SK-N-SH (cell line): ENCODE measurements around the gene GDF2.

Experiments used
- EP300 ChIP-seq, 2 experiments: IDR thresholded peaks; 2 replicates each; pipeline versions ENCODE4 v1.4.0 to v1.6.1; 2012; ENCODE audit warnings: borderline replicate concordance in 1 of 2, low read depth in 1 of 2, low read length in 1 of 2
- EZH2phosphoT487 ChIP-seq: fragments of 200-600 bp; sonication (generic); IDR thresholded peaks from 2 replicates; pipeline ENCODE4 v1.6.1; 2017; ENCODE audit warnings: low read depth, mixed run types, mild to moderate bottlenecking, antibody characterized with exemption, moderate library complexity, borderline replicate concordance
- MEF2A ChIP-seq: IDR thresholded peaks from 2 replicates; pipeline ENCODE4 v1.4.0; 2012; ENCODE audit warnings: low read depth, borderline replicate concordance
- POLR2AphosphoS5 ChIP-seq: IDR thresholded peaks from 2 replicates; pipeline ENCODE4 v1.6.1; 2012; ENCODE audit warnings: low read depth, low read length
- TEAD4 ChIP-seq: IDR thresholded peaks from 2 replicates; pipeline ENCODE4 v1.4.0; 2012; ENCODE audit warnings: mild to moderate bottlenecking, borderline replicate concordance; ENCODE audit not compliant: insufficient read depth
- TF ChIP-seq, protein P1 (sequence below): fragments of 200-600 bp; sonication (generic); IDR thresholded peaks from 2 replicates; pipeline ENCODE4 v1.6.1; 2017; ENCODE audit warnings: antibody characterized with exemption, mild to moderate bottlenecking, moderate library complexity
- TF ChIP-seq, protein P2 (sequence below): IDR thresholded peaks from 2 replicates; pipeline ENCODE4 v1.4.0; 2012; ENCODE audit warnings: low read depth

DNA sequence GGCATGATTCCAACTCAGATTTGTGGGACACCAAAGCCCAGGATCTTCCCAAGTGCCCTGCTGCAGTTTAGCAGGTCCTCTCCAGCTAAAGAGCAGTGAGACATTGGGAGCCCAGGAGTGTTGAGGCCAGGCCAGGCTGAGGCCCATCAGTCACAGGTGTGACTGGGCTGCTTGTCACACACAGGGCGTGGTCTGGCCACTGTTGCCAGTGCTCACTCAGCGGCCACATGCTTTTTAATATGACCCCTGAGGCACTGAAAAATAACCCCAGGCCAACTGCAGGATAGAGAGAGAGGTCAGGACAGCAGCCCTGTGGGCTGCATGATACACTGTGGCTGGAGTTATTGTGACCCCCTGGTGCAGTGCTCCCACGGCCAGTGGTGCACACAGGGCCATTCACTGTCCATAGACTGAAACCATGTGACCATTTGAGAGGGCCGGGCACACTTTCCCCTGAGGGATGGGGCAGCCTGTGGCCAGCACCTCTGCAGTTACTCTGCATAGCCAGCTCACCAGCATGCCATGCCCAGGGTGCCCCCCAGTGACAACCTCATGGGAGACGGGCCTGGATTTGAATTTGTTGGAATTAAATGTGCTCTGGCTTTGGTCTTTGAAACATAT is 4.2 kb downstream of the GDF2 start:
- TF ChIP-seq, protein P1, sequence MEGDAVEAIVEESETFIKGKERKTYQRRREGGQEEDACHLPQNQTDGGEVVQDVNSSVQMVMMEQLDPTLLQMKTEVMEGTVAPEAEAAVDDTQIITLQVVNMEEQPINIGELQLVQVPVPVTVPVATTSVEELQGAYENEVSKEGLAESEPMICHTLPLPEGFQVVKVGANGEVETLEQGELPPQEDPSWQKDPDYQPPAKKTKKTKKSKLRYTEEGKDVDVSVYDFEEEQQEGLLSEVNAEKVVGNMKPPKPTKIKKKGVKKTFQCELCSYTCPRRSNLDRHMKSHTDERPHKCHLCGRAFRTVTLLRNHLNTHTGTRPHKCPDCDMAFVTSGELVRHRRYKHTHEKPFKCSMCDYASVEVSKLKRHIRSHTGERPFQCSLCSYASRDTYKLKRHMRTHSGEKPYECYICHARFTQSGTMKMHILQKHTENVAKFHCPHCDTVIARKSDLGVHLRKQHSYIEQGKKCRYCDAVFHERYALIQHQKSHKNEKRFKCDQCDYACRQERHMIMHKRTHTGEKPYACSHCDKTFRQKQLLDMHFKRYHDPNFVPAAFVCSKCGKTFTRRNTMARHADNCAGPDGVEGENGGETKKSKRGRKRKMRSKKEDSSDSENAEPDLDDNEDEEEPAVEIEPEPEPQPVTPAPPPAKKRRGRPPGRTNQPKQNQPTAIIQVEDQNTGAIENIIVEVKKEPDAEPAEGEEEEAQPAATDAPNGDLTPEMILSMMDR, result no peak
- no peak for TF ChIP-seq POLR2AphosphoS5
- no peak for TF ChIP-seq EP300 (IDR thresholded peaks at IDR 0.05; ENCODE audit: borderline replicate concordance in 1 of 2, low read depth in 1 of 2, low read length in 1 of 2)
- TF ChIP-seq TEAD4, result no peak
- TF ChIP-seq, protein P2, sequence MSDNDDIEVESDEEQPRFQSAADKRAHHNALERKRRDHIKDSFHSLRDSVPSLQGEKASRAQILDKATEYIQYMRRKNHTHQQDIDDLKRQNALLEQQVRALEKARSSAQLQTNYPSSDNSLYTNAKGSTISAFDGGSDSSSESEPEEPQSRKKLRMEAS, result no peak
- no peak for TF ChIP-seq EZH2phosphoT487
- TF ChIP-seq MEF2A, result no peak
